Astrocyte of the hippocampus (primary cell): Measurements from ENCODE around the gene PLCD1.

ENCODE experiments used
- DNase-seq: peaks from one replicate; pipeline ENCODE4 v3.0.0; 2011; ENCODE audit warnings: low read depth, low spot score

PLCD1 gene

DNA sequence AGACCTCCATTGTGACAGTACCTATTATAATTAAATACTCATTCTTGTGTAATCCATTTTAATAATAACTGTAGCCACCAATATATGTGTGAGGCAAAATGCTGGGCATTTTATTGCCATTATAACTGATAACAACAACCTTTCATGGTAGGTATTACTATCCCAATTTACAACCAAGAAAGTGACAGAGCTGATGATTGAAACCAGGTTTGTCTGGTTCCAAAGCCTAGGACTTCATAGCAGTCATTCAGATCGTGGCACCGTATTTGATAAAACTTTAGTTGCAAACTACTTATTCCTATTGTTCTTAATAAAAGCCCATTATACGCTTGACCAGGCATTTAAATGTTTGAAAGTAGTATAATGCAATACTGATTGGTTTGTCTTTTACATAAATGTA is 65.3 kb downstream of the PLCD1 start:
- DNase-seq: no peak

DNA sequence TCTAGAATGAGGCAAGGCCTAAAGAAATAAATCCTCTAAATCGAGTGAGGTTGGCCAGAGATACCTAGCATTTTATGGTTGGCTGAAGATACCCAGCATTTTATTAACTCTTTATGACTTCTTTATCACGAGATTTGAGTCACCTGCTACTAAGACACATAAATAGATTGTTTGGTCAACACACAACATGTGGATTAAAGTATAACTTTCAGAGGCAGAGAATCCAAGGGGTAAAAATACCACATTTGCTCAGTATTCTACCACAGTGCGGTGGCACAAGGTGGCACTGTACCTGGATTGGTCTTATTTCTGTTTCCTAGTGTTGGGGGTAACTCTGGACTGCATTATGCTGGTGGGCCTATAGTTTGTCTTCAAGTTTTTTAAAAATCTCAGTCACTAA is 65.8 kb downstream of the PLCD1 start:
- DNase-seq: no peak

- no peak for DNase-seq
These were observed 66.4 kb downstream of the PLCD1 start for GRCh38 chr3:37963016-37963415.

DNA sequence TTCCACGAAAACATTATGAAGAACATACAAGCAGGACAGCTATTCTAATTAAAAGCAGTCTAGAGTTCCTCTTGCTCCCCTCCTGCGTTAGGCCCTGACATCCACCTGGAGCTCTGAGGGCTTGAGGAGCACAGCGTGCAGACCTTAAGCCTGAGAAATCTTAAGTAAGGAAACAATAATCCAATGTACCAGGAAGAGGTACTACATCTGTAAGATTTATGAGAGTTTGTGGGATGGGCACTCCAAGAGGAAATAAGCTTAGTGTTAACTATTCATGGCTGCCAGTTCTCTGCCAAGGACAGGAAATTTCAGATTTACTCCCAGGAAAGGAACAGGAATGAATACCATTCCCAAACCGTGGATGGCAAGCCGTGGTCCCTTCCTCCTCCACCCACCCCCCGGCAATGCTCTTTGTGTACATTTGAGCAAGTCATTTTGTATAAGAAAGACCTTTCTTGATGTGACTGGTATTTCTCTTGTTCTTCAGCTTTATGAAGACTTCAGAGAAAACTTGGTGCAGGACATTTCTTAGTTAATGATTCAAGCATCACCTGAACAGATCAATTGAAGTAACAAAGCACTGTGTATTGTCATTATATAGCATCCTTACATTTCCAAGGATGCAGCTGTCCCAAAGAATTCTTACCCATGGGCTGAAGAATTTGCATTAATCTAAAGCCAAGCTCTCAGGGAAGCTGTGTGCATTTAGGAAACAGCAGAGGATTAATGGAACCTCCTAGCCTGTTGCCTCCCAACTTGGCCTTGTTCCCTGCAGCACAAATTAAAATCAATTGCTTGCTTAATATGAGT is 67.6 kb downstream of the PLCD1 start:
- DNase-seq: no peak

- no peak for DNase-seq
These were observed 71.9 kb downstream of the PLCD1 start for GRCh38 chr3:37957539-37957936.
